SHP77 (cell line): ENCODE data around the gene PHC3.
"Not testable (repeated sequence)": the region's sequence is repeated elsewhere in the genome, so short reads cannot be mapped to it uniquely, and the experiment has no call there.

ENCODE experiments used
- DNase-seq, 2 experiments: peaks; one replicate each; lab custom pipeline; 2025; lab: John Stamatoyannopoulos, UW

Gene PHC3

DNA sequence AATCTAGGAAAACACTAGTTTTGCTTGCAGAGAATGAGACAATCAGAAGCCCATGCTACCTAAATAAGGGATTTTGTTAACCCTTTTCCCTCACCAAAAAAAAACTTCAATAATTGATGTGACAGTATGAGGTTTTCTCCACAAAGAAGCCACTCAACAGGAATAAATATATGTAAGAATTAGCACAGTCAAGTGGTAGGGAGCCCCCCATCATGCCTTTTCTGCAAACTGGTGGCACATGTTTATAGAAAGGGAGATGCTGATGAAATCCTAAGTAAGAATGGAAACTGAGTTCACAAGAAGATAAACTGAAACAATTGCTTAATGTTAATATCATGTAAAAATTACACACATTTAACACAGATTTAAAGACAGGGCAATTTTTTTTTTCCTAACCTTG, 51.0 kb downstream of the PHC3 start:
- no peak for DNase-seq

GRCh38 chr3:170128977-170129431, 52.5 kb downstream of the PHC3 start:
- DNase-seq = no peak

DNA sequence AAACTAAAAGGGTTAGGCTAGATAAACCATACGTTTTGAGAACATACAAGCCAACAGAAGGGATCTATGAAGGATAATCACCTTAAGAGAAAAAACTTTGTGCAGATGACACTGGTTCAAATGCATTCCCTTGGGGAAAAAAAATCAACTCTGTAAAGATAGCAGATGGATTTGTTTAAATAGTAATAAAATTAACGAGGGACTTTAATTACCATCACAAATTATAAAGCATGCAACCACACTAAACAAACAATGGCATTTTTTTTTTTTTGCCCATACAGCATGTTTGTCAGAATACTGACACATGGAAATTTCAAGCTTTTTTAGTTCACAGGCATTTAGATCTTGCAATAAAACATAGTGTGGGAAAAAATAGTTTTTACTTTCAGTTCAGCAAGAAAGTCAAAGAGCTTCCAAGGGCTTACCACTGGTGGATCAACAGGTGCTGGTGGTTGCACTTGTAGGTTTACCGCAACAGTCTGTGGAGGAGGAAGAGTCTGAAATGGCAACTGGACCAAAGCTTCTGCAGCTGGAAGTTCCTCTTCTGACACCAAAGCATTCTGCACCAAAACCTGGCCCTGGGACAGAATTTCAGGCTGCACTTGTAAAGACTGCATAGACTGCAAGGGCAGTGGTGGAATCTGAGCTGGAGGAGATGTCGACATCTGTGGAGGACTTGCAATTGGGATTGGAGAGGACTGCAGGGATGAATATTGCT, 53.1 kb downstream of the PHC3 start:
- DNase-seq = no peak

DNA sequence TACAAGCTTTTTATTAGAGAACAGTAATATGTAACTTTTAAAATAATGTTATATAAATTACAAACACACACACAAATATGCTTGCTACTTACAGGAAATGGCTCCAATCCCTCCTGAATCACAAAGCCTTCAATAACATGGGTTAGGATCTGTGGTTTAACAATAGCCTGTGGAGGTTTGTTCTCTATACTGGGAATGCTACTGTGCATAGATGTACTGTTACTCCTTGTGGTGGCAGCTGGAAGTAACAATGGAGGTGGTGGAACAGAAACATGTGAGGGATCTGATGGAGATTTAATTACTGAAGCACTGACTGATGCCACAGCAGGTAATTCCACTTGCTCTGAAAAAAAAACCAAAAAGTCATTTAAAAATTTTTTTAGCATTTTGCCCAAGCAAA, 64.4 kb downstream of the PHC3 start:
- DNase-seq = no peak

- DNase-seq = not testable (repeated sequence)
These were observed 67.4 kb downstream of the PHC3 start for GRCh38 chr3:170114165-170114564.

- DNase-seq = no peak
These were observed 70.3 kb downstream of the PHC3 start for GRCh38 chr3:170111147-170111771.

DNA sequence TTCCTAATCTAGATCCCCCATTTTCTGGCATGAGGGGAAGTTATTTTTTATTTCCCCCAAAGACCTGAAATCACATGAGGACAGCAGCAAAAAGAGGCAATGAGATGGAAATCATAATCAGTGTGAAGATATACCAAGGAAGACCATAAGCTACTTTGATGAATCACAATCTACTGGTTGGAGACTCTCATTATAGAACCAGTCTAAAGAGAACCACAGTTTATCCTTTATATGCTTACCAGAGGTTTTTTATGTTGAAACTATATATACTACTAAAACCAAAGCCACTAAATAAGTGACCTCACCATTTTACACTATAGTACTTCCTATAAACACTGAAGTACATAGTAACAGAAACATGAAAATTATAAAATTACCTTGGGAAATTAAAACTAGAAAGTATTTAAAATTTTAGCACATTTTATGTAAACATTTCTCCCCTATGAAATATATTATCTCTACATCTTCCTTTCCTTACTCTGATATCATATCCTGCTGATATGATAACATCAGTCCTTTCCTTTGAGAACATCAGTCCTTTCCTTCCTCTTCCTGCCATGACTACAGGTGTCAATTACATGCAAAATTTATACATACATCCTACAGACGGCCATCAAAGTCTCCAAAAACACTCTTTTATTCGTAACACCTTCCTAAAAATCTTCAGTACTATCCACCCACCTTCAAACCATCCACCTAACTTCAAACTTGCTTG, 71.8 kb downstream of the PHC3 start:
- no peak for DNase-seq

- DNase-seq = no peak
These were observed 72.6 kb downstream of the PHC3 start for GRCh38 chr3:170108955-170109354.

- DNase-seq = no peak
These were observed 73.6 kb downstream of the PHC3 start for GRCh38 chr3:170107941-170108340.

GRCh38 chr3:170102431-170102830, 79.1 kb downstream of the PHC3 start:
- no peak for DNase-seq

GRCh38 chr3:170100944-170101343, 80.6 kb downstream of the PHC3 start:
- DNase-seq = no peak

DNA sequence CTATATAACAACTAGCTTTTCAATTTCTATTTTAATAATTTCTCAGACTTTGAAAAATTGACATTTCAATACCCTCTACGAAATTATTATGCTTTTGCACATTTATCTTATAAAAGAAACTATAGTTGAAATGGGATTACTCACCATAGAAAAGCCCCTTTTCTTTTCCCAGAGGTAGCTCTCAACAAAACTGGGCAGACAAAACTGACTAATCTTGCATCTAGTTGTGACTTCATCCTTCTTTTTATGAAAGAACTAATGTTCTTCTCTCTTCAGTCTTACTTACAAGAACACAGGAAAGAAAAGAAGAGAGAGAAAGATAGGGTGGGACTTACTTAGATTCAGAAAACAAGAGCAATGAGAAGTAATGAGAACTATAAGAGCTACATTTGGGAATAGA, 82.8 kb downstream of the PHC3 start:
- no peak for DNase-seq

- DNase-seq = no peak
These were observed 85.2 kb downstream of the PHC3 start for GRCh38 chr3:170096342-170096741.

DNA sequence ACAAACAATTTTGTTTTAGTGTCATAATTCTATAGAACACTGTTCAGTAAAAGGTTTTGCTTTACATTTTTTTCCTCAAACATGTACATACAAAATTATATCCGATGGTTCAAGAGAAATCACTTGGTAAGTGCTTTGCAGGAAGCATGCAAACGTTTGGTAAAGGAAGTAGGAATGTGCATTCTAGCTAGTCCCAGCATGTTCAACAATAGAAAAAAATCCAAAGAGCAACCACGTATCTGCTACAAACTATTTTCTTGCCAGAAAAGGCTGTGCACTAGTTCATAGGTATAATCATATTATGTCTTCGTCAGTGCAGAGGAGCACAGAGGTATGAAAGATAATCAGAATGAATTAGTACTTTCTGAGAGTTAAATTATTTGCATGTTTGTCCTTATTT, 85.8 kb downstream of the PHC3 start:
- no peak for DNase-seq

DNA sequence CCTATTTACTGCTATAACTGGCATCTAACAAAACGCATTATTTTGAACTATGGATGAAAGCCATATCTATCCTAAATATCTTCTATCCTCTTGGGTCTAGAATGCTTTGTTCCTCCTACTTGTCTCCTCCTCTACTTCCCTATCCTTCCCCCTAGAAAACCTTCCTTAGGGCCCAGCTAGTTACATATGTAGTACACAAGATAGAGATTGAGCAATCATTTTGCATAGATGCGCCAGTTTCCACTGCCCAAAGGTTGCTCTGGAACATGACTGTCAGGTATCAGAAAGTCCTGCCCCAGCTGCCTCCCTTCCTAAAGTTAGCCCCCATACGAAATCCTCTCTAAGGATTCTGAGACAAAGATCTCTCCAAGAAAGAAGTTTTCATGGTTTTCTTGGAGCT, 88.6 kb downstream of the PHC3 start:
- DNase-seq = no peak

GRCh38 chr3:170090601-170090981, 90.9 kb downstream of the PHC3 start:
- DNase-seq = no peak

DNA sequence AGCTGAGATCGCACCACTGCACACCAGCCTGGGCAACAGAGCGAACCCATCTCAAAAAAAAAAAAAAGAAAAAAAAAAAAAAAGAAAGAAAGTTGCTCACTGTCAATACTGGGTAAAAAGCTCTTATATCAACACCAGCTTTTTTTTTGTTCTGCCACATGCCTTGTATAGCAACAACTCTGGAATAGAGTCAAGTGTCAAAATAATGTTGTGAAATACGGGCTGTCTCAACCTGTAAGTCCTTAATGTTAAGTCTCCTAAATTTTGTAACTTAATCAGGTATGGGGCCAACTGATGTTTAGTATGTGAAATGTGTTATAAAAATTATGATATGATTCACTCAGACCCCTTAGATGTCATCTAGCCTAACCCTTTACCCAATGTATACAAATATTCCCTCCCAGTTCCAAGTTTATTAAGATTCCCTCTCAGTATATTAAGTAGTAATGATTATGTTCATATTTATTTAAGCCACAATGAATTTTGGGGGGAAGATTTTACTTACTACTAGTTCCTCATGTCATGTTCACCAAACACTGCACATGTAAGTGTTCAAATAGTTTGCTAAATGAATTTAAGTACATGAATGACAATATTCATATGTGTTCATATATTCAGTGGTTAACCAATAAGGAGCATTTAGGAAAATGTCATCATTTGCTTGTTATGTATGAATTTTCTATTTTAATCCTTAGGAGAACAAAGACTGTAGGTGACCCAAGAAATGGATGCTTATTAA, 91.5 kb downstream of the PHC3 start:
- DNase-seq = no peak

DNA sequence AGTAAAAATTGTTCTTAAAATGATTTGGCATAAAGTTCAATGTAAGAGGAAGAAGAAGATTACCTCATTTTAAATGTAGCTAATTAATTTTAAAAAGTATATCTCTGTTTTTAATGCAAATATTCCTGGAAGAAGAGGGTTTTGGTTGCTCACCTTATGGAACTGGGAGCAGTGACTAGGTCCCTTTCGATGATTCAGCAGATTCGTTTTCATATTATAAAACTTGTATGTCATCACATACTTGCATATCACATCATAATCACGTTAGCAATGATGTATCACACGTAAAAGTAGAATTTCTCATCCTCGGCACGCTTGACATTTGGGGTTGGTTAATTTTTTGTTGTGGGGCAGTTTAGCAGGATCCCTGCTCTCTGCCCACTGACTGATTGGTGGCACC, 96.1 kb downstream of the PHC3 start:
- no peak for DNase-seq

GRCh38 chr3:170083343-170083742, 98.2 kb downstream of the PHC3 start:
- DNase-seq = no peak

- no peak for DNase-seq
These were observed 100.3 kb downstream of the PHC3 start for GRCh38 chr3:170081079-170081741.

- no peak for DNase-seq
These were observed 100.9 kb downstream of the PHC3 start for GRCh38 chr3:170080605-170081004.
